Hindlimb muscle (tissue), 1 donor: ENCODE measurements around the gene PTGFRN. TPM values are rescaled to one million over a fixed set of nuclear protein-coding genes. Genes with fewer than 3 reads are reported as not detected.
"Not testable (repeated sequence)": the region's sequence is repeated elsewhere in the genome, so short reads cannot be mapped to it uniquely, and the experiment has no call there.

Source experiments
- DNase-seq: peaks from one replicate; pipeline ENCODE4 v3.0.0-alpha.2; 2013
- polyA plus RNA-seq: library from polyadenylated mRNA; unstranded; fragments of 120-200 nt; gene quantifications from one replicate; pipeline ENCODE4 v1.2.1, GENCODE V29; 2013; ENCODE audit not compliant: insufficient read length

The PTGFRN gene
- polyA plus RNA-seq, 1 donor, result 118 TPM

DNA sequence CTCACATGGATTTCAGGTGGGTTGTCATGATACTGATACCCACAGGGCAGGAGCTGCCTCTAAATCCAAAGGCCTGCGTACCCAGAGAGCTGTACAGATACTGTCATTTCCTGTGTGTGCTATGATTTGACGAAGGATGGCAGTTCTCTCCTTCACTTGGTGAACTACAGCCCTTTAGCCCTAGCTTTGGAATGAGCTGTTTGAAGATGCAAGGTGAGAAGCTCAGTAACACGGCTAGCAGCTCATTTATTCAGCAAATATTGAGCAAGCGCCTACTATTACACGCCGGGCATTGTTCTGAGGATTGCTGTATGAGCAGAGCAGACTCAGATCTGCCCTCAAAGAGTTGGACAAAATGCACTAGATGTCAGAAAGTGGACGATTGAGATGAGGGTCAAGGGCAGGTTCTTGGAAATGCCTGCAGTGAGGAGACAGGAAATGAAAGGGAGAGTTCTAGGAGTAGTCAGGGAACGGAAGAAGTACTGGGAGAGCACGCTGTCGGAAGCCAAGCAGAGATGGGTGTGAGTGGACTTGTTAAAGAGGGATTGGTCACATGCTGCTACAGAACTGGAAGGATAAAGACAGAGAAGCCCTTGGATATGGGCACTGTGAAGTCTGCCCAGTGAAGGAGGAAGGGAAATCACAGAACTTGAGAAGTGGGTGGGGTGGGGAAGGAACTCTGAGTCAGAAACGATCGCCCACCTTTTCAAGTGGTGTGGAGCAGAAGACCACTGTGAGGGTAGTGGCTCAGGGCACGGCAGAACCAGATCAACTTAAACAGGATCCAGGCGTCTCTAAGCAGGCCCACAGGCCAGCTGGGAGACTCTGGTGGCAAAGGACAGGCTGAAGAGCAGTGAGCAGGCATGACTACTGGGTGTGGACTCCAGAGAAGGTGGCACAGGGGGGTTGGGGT is 7.1 kb downstream of the PTGFRN start:
- no peak for DNase-seq

DNA sequence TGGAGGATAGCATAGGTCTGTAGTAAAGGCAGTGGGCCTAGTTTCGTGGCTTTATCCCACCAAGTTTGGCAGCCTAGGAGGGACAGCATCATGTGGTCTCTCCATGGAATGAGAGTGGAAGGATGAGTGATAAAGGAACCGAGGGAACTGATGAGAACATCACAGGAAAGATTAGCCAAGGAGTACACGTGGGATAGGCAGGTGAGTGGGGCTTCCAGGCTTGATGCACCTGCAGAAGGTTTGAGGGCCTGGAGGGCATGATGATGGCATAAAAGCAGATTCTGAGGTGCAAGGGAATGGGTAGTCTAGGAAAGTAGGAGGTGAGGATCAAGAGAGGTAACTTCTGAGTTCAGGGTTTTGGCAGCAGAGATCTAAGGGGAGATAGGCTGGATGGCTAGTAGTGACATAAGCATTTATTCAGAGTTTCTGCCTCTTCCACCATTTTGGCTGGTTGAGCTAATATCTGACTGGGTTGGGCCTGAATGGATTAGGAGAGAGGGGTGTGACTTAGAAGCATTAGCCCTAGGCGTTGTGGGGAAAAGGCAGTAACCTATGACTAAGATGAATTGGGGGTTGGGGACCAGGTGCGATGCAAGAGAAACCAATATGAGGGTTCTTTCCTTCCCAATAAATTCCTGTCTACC is 9.1 kb downstream of the PTGFRN start:
- no peak for DNase-seq

DNA sequence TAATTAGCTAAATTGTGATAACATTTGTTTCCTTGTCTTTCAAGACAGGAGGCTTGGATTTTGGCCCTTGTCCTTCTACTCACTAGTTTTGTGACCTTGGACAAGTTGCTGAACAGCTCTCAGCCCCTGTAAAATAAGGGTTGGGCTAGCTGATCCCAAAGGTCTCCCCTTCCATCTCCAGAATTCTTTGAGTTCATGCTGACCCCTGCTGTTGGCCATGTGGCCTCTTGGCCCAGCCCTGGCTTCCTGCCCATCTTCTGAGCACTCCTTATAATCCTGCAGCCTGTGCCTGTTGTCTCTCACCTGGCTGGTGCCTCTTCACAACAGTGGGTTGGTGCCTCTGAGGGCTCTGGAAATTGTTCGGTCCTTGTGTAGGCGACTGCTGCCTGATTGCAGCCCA is 10.1 kb downstream of the PTGFRN start:
- no peak for DNase-seq

DNA sequence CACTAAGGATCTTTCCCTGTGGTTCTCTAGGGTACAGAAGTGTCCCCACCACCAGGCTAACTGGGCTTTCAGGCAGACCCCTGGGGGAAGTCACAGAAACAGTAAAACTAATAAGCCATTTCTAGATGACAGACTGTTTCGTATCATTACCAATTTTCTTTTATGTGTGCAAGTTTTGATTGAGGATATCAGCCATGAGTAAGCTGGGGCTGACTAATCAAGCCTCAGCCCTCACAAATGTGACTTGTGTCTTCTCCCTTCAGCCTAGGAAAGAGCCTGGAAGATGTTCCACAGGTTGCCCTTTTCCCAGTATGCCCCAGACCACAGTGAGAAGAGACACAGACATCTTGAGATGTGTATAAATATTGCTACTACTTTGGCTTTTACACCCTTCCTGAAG is 10.5 kb downstream of the PTGFRN start:
- DNase-seq, result no peak

DNA sequence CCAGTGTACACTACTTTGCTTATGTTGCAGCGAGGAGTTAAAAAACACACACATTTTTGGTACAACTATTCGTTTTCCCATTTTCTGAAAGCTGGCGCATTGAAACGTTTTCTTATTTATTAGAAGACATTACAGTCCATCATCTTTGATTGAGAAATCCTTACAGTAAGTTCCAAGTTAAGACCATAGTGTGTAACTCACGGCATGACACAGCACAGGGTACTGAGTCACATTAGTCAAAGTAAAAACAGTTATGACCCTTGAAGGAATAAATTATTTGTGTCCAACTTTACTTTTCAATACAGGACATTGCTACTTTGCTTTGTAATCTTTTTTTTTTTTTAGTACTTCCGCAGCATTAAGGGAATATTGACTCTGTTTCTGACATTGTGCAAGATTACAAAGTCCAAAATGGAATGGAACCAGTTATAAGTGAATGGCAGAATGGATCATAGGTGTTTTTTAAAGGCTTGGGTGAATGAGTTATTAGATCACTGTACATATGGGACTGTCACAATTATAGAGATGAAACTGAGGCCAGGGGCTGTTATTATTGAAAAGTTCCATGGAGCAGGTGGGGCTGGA is 11.7 kb downstream of the PTGFRN start:
- DNase-seq, result no peak

DNA sequence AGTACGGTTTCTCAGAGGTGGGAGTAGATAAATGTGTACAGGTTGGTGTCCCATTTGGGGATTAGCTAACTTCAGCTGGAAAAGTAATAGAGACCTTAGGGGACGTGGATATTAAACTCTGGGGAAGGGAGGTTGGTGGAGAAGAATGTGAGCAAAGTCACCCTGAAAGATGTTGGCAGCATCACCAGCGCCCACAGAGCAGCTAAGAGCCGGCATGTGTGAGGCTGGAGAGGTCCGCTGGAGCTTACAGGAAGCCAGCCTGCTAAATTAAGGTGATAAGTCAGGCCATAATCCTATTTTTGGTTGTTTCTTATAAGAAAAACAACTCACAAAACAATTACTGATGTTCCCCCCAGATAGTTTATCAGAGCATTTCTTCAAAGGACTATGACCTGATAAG is 12.2 kb downstream of the PTGFRN start:
- no peak for DNase-seq

DNA sequence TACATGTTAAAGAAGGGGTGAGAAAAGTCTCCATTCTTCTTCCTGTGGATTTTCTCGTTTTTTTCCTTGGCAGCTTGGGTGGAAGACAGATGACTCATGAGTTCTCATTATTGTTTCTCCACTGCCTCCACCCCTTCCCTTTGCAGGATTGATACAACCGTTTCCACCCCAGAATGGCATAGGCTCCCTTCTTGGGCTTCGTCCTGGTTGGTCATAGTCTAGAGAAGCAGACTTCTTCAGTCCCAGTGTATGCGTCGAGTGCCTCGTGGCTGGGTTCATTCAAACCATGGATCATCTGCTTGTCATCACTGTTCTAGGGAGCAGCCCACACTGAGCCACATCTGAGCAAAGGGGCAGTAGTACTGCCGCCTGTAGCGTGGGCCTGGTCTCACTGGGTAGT is 13.7 kb downstream of the PTGFRN start:
- no peak for DNase-seq

DNA sequence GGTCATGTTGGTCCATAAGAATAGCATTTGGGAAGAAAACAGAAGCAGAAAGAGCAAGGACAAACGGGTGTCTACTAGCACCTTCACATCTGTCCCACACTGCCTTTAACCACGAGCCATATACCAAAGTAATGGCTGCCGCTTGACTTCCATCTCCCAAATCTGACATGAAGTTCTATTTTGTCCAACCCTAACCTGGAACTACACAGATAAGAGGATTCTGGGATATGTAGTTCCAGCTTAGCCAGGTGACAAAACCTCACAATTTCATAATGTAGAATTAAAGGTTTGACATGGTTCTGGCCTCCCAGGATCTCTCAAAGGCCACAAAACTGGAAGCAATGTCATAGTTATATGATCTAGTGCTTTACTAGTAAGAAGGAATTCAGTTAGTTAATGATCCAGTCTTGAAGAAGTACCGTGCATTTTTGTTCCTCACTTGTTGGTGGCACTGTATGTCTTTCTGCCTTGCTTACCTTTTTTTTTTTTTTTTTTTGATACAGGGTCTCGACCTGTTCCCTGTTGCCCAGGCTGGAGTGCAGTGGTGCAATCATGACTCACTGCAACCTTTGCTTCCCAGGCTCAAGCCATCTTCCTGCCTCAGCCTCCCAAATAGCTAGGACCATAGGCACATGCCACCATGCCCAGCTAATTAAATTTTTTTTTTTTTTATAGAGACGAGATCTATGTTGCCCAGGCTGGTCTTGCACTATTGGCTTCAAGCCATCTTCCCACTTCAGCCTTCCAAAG is 17.5 kb downstream of the PTGFRN start:
- no peak for DNase-seq

DNA sequence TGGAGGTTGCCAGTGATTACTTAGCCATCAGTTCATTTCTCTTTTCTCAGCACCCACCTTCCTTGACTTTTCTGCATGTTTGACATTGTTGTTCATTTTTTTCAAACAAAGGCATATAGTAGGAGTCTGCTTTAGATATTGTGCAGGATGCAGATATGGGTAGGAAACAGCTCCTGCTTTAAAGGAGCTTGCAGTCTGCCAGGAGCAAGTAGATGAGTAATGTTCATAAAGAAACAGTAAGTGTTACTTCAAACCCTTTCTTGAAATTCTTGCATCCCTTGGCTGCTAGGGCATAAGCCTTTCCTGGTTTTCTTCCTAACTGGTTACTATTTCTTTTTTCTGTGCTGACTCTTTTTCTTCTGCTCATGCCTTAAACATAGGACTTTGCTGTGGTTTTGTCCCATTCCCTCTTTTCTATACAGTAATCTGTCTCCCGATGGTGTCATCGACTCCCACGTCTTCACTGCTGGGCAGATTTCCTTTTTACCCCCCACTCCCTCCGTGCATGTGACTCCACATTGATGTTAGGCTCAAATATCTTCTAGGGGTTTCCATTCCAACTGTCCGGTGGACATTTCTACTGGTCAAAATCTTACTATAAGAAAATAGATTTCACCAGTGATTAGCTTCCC is 20.4 kb downstream of the PTGFRN start:
- DNase-seq, result no peak

DNA sequence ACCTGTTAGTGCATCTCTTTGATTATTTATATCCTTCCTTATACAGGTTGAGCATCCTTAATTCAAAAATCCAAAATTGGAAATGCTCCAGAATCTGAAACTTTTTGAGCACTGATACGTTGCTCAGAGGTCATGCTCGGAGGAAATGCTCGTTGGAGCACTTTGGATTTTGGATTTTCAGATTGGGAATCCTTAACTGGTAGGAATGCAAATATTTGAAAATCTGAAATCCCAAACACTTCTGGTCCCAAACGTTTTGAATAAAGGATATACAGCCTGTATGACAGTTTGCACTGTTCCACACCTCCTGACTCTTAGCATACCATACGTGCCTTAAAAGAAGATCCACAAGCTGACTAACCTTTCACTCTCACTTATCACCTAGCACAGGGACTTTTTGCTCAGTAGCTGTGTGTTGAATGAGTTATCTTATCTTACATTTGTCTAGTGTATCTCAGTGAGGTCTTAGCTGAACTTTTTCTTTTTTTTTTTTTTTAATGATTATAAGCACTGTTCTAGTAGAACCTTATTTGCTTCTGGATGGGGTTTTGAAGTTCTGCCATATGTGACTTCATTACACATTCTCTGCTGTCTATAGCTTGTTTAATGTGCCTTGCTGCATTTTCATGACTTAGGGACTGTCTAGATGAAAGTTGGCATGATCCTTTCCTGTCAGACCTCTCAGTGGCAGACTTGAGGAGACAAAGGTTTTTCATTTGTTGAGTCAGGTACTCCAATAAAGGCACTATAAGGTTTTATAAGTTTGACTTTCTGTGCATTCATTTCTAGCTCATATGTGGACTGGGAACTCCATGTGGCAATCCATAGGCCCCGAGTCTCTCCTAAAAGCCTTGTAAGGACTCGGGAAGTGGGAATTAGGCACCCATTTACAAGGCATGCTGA is 21.6 kb downstream of the PTGFRN start:
- no peak for DNase-seq

DNA sequence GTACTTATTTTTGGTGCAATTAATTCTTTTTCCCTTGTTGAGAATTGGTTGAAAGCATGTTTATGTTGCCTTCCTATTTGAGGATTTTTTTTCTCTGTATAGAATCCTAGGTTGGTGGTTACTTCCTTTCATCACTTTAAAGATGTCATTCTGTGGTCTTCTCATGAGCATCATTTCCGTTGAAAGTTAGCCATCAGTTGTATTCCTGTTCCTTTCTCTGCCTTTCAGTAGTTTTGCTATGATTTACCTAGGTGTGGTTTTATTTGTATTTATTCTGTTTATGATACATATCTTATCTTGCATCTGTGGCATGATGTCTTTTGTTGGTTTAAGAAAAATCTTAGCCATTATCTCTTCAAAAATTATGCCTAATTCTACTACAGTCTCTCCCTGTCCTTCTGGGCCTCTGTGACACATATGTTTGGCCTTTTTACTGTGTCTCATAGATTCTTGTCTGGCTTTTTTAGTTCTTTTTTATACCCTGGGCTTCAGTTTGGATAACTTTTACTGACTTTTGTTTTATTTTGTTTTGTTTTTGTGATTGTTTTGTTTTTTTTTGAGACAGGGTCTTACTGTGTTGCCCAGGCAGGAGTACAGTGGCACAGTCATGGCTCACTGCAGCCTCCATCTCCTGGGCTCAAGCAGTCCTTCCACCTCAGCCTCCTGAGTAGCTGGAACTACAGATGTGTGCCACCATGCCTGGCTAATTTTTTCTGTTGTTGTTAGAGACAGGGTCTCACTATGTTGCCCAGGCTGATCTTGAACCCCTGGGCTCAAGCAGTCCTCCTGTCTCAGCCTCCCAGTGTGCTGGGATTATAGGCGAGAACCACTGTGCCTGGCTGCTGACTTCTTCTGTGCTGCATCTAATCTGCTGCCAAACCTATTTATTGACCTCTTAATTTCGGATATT is 24.1 kb downstream of the PTGFRN start:
- no peak for DNase-seq

DNA sequence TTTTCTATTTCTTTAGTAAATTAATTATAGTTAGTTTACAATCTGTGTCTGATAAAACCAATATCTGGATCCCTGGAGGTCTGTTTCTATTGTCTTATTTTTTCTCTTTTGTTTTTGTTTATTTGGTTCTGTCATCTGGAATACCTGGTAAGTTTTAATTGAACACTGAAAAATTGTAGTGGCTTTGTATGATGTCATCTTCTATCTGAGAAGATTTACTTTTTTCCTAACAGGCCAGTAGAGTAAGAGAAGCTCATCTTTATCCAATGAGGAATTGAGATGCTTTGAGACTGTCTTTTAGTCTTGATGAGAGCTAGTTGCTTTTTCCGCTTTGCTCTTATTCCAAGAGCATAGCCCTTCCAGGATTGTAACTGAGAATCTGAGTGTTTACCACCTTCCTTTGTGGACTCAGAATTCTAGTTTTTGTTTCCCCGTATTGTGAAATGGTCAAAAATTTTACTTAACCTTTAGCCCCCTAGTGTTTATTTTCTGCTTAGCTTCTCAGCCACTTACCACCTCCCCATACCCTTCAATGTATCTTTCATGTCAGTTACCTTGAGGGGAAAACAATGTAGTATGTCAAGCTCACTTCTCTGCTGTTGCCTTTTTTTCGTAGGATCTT is 25.0 kb downstream of the PTGFRN start:
- no peak for DNase-seq

DNA sequence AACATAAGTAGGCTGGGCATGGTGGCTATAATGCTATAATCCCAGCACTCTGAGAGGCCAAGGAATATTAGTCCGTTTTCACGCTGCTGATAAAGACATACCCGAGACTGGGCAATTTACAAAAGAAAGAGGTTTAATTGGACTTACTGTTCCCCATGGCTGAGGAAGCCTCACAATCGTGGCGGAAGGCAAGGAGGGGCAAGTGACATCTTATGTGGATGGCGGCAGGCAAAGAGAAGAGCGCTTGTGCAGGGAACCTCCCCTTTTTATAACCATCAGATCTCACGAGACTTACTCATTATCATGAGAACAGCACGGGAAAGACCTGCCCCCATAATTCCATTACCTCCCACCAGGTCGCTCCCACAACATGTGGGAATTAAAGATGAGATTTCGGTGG is 28.5 kb downstream of the PTGFRN start:
- DNase-seq, result no peak

DNA sequence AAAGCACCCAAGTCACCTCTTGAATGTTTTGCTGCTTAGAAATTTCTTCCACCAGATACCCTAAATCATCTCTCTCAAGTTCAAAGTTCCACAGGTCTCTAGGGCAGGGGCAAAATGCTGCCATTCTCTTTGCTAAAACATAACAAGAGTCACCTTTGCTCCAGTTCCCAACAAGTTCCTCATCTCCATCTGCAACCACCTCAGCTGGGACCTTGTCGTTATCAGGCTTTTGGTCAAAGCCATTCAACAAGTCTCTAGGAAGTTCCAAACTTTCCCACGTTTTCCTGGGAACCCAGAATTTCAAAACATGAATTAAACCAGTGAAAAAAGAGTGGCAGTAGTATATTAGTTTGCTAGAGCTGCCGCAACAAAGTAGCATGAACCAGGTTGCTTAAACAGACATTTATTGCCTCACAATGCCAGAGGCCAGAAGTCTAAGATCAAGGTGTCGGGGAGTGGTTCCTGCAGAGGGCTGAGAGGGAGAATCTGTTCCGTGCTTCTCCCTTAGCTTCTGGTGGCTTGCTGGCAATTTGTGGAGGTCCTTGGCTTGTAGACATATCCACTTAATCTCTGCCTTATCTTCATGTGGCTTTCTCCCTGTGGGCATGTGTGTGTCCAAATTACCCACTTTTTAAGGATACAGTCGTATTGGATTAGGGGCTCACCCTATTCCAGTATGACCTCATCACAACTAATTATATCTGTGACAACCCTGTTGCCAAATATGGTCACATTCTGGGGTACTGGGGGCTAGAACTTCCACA is 30.2 kb downstream of the PTGFRN start:
- not testable (repeated sequence) for DNase-seq

DNA sequence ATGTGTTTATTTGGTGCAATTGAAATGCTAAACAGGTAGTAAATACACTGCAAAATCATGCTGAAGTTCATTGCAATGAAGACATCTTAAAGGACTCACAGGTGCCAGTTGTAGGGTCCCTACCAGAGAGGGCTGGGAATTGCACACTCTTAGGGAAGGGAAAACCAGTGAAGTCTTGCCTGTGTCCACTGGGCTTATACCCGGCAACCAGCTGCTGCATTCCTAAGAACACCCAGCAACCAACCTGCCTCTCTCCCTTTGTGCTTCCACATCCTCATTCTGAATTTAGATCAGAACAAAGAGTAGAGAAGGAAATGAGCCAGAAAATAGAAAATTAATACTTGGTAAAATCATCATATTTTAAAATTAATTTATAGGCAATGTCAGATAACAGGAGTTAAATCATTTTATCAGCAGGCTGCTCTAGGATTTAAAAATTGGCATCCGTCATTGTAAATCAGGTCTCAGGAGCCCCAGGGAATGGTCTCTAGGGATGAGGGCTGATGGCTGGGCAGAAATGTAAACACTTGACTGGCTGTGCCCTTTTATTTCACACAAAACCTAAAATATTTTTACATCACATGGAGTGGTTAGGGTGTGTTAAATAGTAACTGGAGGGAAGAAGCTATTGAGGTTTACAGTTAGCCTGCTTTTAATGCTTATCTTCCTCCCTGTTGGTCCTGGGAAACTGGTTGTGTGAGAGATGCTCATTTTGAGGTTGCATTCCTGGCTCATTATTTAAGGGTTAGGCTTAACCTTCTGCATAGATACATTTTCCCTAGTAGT is 31.3 kb downstream of the PTGFRN start:
- DNase-seq, result no peak

DNA sequence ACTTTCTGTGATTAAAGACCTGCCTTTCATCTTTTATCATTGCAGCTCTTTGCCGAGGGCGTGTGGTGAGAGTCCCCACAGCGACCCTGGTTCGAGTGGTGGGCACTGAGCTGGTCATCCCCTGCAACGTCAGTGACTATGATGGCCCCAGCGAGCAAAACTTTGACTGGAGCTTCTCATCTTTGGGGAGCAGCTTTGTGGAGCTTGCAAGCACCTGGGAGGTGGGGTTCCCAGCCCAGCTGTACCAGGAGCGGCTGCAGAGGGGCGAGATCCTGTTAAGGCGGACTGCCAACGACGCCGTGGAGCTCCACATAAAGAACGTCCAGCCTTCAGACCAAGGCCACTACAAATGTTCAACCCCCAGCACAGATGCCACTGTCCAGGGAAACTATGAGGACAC is 32.0 kb downstream of the PTGFRN start:
- no peak for DNase-seq

DNA sequence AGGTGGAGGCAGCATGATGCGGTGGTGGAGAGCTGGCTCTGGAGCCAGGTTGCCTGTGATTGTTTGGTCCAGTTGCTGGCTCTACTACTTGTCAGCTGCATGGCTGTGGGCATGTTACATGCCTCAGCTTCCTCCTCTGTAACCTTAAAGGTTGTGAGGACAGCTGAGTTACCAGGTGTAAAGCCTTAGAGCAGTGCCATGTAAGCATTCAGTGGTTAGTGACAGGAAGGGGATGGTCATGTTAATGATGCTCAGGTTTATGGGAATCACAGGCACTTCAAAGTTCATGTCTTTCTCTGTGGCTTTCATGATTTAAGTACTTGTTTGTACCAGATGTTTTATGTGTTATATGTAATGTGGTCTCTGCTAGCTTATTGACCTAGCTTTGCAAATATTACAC is 32.6 kb downstream of the PTGFRN start:
- DNase-seq, result no peak

DNA sequence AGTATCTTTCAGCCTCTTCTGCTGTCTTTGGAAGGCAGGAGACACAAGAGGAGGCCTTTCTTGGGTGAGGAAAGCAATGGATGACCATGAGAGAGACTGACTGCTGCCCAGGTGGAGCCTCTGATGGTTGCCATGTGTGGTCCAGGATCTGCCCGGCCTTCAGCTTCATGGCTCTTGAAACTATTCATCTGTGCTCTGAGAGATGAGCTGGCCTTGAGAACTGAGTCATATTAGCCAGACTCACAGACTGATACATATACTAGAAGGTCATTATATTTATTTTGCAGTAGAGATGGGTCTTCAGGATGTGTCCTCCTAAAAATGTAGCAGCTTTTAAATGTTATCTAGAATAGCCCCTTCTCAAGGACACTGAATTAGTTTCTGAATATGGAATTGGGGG is 33.7 kb downstream of the PTGFRN start:
- no peak for DNase-seq
